Measurements from ENCODE around the gene GRK5. TPM values are rescaled to one million over a fixed set of nuclear protein-coding genes. Genes with fewer than 3 reads are reported as not detected.
A peak's percentile ranks its signal among the peaks of the same experiment; 100 is the strongest.

Gene GRK5
- 13.9 TPM for polyA plus RNA-seq (2012; ENCODE audit: low read depth, missing spikeins)

- FAIRE-seq: peak; percentile 93
- TF ChIP-seq POU2F2 (IDR thresholded peaks at IDR 0.05; ENCODE audit: low read depth, low read length): no peak
- TF ChIP-seq TAF1 (IDR thresholded peaks at IDR 0.05; ENCODE audit: low read depth, low read length): peak; percentile 39; the same call in 1 of the 2 replicates
- peak; percentile 38 for TF ChIP-seq POLR2AphosphoS5 (IDR thresholded peaks at IDR 0.05; ENCODE audit: low read depth, low read length)
- peak; percentile 94 for DNase-seq (ENCODE audit: insufficient read length, low spot score)
Observed at GRCh38 chr10:119207366-119207666, at the start of gene GRK5. Gene GRK5, plus strand, starts transcription at chr10:119207571. Its CDS starts 347 bp downstream, at chr10:119207918.

- TF ChIP-seq POLR2A (IDR thresholded peaks at IDR 0.05; ENCODE audit: low read depth, low read length) (no peak), PAX5 (IDR thresholded peaks at IDR 0.05; ENCODE audit: insufficient read depth, low read length, severe bottlenecking) (no peak), SPI1 (IDR thresholded peaks at IDR 0.05; ENCODE audit: low read depth, low read length) (no peak), POLR2AphosphoS5 (IDR thresholded peaks at IDR 0.05; ENCODE audit: low read depth, low read length) (no peak), POU2F2 (IDR thresholded peaks at IDR 0.05; ENCODE audit: low read depth, low read length) (no peak), TAF1 (IDR thresholded peaks at IDR 0.05; ENCODE audit: low read depth, low read length) (no peak)
- no peak for DNase-seq (ENCODE audit: insufficient read length, low spot score)
- no peak for FAIRE-seq
Observed at GRCh38 chr10:119159332-119159731, 48.0 kb upstream of the GRK5 start.

GRCh38 chr10:119161680-119162451 is 45.5 kb upstream of the GRK5 start:
- TF ChIP-seq POU2F2 (IDR thresholded peaks at IDR 0.05; ENCODE audit: low read depth, low read length) (no peak), POLR2A (IDR thresholded peaks at IDR 0.05; ENCODE audit: low read depth, low read length) (no peak), SPI1 (IDR thresholded peaks at IDR 0.05; ENCODE audit: low read depth, low read length) (no peak), TAF1 (IDR thresholded peaks at IDR 0.05; ENCODE audit: low read depth, low read length) (no peak), POLR2AphosphoS5 (IDR thresholded peaks at IDR 0.05; ENCODE audit: low read depth, low read length) (no peak), PAX5 (IDR thresholded peaks at IDR 0.05; ENCODE audit: insufficient read depth, low read length, severe bottlenecking) (no peak)
- FAIRE-seq: no peak

GRCh38 chr10:119162452-119163092 is 44.8 kb upstream of the GRK5 start:
- no peak for TF ChIP-seq PAX5 (IDR thresholded peaks at IDR 0.05; ENCODE audit: insufficient read depth, low read length, severe bottlenecking)
- no peak for TF ChIP-seq POU2F2 (IDR thresholded peaks at IDR 0.05; ENCODE audit: low read depth, low read length)
- no peak for TF ChIP-seq TAF1 (IDR thresholded peaks at IDR 0.05; ENCODE audit: low read depth, low read length)
- no peak for TF ChIP-seq POLR2A (IDR thresholded peaks at IDR 0.05; ENCODE audit: low read depth, low read length)
- no peak for TF ChIP-seq POLR2AphosphoS5 (IDR thresholded peaks at IDR 0.05; ENCODE audit: low read depth, low read length)
- TF ChIP-seq SPI1 (IDR thresholded peaks at IDR 0.05; ENCODE audit: low read depth, low read length): no peak
- FAIRE-seq: no peak
- no peak for DNase-seq (ENCODE audit: insufficient read length, low spot score)

More at GRCh38 chr10:119161680-119162451, 45.5 kb upstream of the GRK5 start:
- DNase-seq (ENCODE audit: insufficient read length, low spot score): no peak

GRCh38 chr10:119165171-119166117 is 41.9 kb upstream of the GRK5 start, which contains the start of gene SFXN4:
Gene SFXN4, minus strand, starts transcription at chr10:119165714. Its CDS starts 67 bp downstream, at chr10:119165647.
- DNase-seq (ENCODE audit: insufficient read length, low spot score) (peak; percentile 81), FAIRE-seq (peak; percentile 94)
- TF ChIP-seq POLR2A (IDR thresholded peaks at IDR 0.05; ENCODE audit: low read depth, low read length) (peak; percentile 75), POU2F2 (IDR thresholded peaks at IDR 0.05; ENCODE audit: low read depth, low read length) (no peak), SPI1 (IDR thresholded peaks at IDR 0.05; ENCODE audit: low read depth, low read length) (0 out of 2 replicates have a peak, but pooled peaks have one; percentile 1), POLR2AphosphoS5 (IDR thresholded peaks at IDR 0.05; ENCODE audit: low read depth, low read length) (peak; percentile 54), TAF1 (IDR thresholded peaks at IDR 0.05; ENCODE audit: low read depth, low read length) (0 out of 2 replicates have a peak, but pooled peaks have one; percentile 54)

GRCh38 chr10:119166118-119166500 is 41.3 kb upstream of the GRK5 start:
- no peak for TF ChIP-seq SPI1 (IDR thresholded peaks at IDR 0.05; ENCODE audit: low read depth, low read length)
- no peak for TF ChIP-seq PAX5 (IDR thresholded peaks at IDR 0.05; ENCODE audit: insufficient read depth, low read length, severe bottlenecking)
- TF ChIP-seq POLR2A (IDR thresholded peaks at IDR 0.05; ENCODE audit: low read depth, low read length): no peak
- no peak for TF ChIP-seq TAF1 (IDR thresholded peaks at IDR 0.05; ENCODE audit: low read depth, low read length)
- TF ChIP-seq POLR2AphosphoS5 (IDR thresholded peaks at IDR 0.05; ENCODE audit: low read depth, low read length): no peak
- TF ChIP-seq POU2F2 (IDR thresholded peaks at IDR 0.05; ENCODE audit: low read depth, low read length): no peak
- DNase-seq (ENCODE audit: insufficient read length, low spot score): no peak
- no peak for FAIRE-seq

GRCh38 chr10:119166564-119166963 is 40.8 kb upstream of the GRK5 start:
- FAIRE-seq: no peak
- TF ChIP-seq PAX5 (IDR thresholded peaks at IDR 0.05; ENCODE audit: insufficient read depth, low read length, severe bottlenecking) (no peak), SPI1 (IDR thresholded peaks at IDR 0.05; ENCODE audit: low read depth, low read length) (no peak), TAF1 (IDR thresholded peaks at IDR 0.05; ENCODE audit: low read depth, low read length) (no peak), POU2F2 (IDR thresholded peaks at IDR 0.05; ENCODE audit: low read depth, low read length) (no peak), POLR2AphosphoS5 (IDR thresholded peaks at IDR 0.05; ENCODE audit: low read depth, low read length) (no peak), POLR2A (IDR thresholded peaks at IDR 0.05; ENCODE audit: low read depth, low read length) (no peak)
- DNase-seq (ENCODE audit: insufficient read length, low spot score): no peak

- no peak for FAIRE-seq
- TF ChIP-seq SPI1 (IDR thresholded peaks at IDR 0.05; ENCODE audit: low read depth, low read length) (no peak), PAX5 (IDR thresholded peaks at IDR 0.05; ENCODE audit: insufficient read depth, low read length, severe bottlenecking) (no peak), TAF1 (IDR thresholded peaks at IDR 0.05; ENCODE audit: low read depth, low read length) (no peak), POLR2A (IDR thresholded peaks at IDR 0.05; ENCODE audit: low read depth, low read length) (no peak), POU2F2 (IDR thresholded peaks at IDR 0.05; ENCODE audit: low read depth, low read length) (no peak), POLR2AphosphoS5 (IDR thresholded peaks at IDR 0.05; ENCODE audit: low read depth, low read length) (no peak)
- no peak for DNase-seq (ENCODE audit: insufficient read length, low spot score)
Observed at GRCh38 chr10:119167041-119167440, 40.3 kb upstream of the GRK5 start.
